CD14-positive monocyte (primary cell): ENCODE data around the gene ZNF414. TPM values are rescaled to one million over a fixed set of nuclear protein-coding genes. Genes with fewer than 3 reads are reported as not detected.
A peak's percentile ranks its signal among the peaks of the same experiment; 100 is the strongest.

ENCODE experiments used
- DNase-seq, 3 donors: peaks; one replicate each; pipeline ENCODE4 v3.0.0-alpha.2; 2011 to 2022
- H2AFZ ChIP-seq: 2 replicates; pipeline ENCODE4 v1.6.0; 2012; ENCODE audit warnings: mild to moderate bottlenecking, low read depth, low read length, inconsistent platforms; ENCODE audit not compliant: insufficient read depth, poor library complexity, severe bottlenecking
- H3K27ac ChIP-seq, 2 donors: 1 replicate in 1 of 2; 2 replicates in 1 of 2; pipeline ENCODE4 v1.5.1; 2012 to 2013; ENCODE audit warnings: low read length in 2 of 2, control low read depth in 1 of 2, inconsistent platforms in 1 of 2, low read depth in 1 of 2, mild to moderate bottlenecking in 1 of 2
- H3K27me3 ChIP-seq, 2 donors: one replicate each; pipeline versions ENCODE4 v1.6.0 to v1.6.1; 2011 to 2013; ENCODE audit warnings: low read length in 2 of 2; ENCODE audit not compliant: control insufficient read depth in 2 of 2, insufficient read depth in 2 of 2
- H3K36me3 ChIP-seq, 2 donors: replicated peaks in 1 of 2; 1 replicate in 1 of 2; 2 replicates in 1 of 2; pipeline versions ENCODE4 v1.5.1 to v1.6.1; 2012 to 2013; ENCODE audit warnings: low read length in 2 of 2, control low read depth in 1 of 2, inconsistent platforms in 1 of 2, mild to moderate bottlenecking in 1 of 2; ENCODE audit not compliant: insufficient read depth in 2 of 2, control insufficient read depth in 1 of 2
- H3K4me1 ChIP-seq, 2 donors: 1 replicate in 1 of 2; 2 replicates in 1 of 2; pipeline versions ENCODE4 v1.5.1 to v1.6.1; 2012 to 2013; ENCODE audit warnings: low read length in 2 of 2, control low read depth in 1 of 2, inconsistent platforms in 1 of 2, mild to moderate bottlenecking in 1 of 2, moderate library complexity in 1 of 2; ENCODE audit not compliant: insufficient read depth in 2 of 2, control insufficient read depth in 1 of 2
- H3K4me2 ChIP-seq: replicated peaks from 2 replicates; pipeline ENCODE3; 2012; ENCODE audit warnings: low read length, moderate library complexity, mild to moderate bottlenecking; ENCODE audit not compliant: poor library complexity, severe bottlenecking; ENCODE audit errors: extremely low read depth
- H3K4me3 ChIP-seq, 3 experiments: fragments of 200-600 bp in 1 of 3; sonication (generic) in 1 of 3; replicated peaks in 1 of 3; 1 replicate in 2 of 3; 2 replicates in 1 of 3; pipeline ENCODE4 v1.5.1; 2011 to 2013; ENCODE audit warnings: low read length in 3 of 3, mild to moderate bottlenecking in 3 of 3, control low read depth in 2 of 3, low read depth in 2 of 3, inconsistent platforms in 1 of 3, moderate library complexity in 1 of 3
- H3K79me2 ChIP-seq: 2 replicates; pipeline ENCODE4 v1.6.0; 2012; ENCODE audit warnings: mild to moderate bottlenecking, control low read depth, inconsistent platforms, low read length, moderate library complexity; ENCODE audit not compliant: insufficient read depth
- H3K9ac ChIP-seq: 2 replicates; pipeline ENCODE4 v1.6.0; 2017; ENCODE audit warnings: low read length, mild to moderate bottlenecking; ENCODE audit not compliant: insufficient read depth, poor library complexity, severe bottlenecking
- H3K9me3 ChIP-seq, 2 donors: replicated peaks in 1 of 2; 1 replicate in 1 of 2; 2 replicates in 1 of 2; pipeline versions ENCODE4 v1.5.1 to v1.6.1; 2012 to 2013; ENCODE audit warnings: low read length in 2 of 2, control low read depth in 1 of 2; ENCODE audit not compliant: control insufficient read depth in 1 of 2, insufficient read depth in 1 of 2
- H4K20me1 ChIP-seq: 2 replicates; pipeline ENCODE4 v1.6.0; 2012; ENCODE audit warnings: mild to moderate bottlenecking, low read length, control low read depth, moderate library complexity; ENCODE audit not compliant: insufficient read depth
- H3K27ac Mint-ChIP-seq, 7 donors: one replicate each; pipeline ENCODE4 v1.8.0; 2020; ENCODE audit warnings: mild to moderate bottlenecking in 7 of 7, mixed read lengths in 7 of 7, moderate library complexity in 6 of 7, inconsistent platforms in 2 of 7
- H3K27me3 Mint-ChIP-seq, 3 donors: one replicate each; pipeline ENCODE4 v1.8.0; 2021 to 2022; ENCODE audit warnings: low read depth in 3 of 3, mild to moderate bottlenecking in 3 of 3, mixed read lengths in 3 of 3, moderate library complexity in 3 of 3, inconsistent platforms in 1 of 3
- H3K36me3 Mint-ChIP-seq, 2 donors: one replicate each; pipeline ENCODE4 v1.8.0; 2020; ENCODE audit warnings: mixed read lengths in 2 of 2, inconsistent platforms in 1 of 2, mild to moderate bottlenecking in 1 of 2
- H3K4me1 Mint-ChIP-seq: one replicate; pipeline ENCODE4 v1.8.0; 2020; ENCODE audit warnings: mild to moderate bottlenecking, mixed read lengths
- H3K4me3 Mint-ChIP-seq, 2 donors: one replicate each; pipeline ENCODE4 v1.8.0; 2020; ENCODE audit warnings: mild to moderate bottlenecking in 2 of 2, mixed read lengths in 2 of 2, moderate library complexity in 1 of 2
- H3K9me3 Mint-ChIP-seq, 7 donors: one replicate each; pipeline ENCODE4 v1.8.0; 2020 to 2022; ENCODE audit warnings: mixed read lengths in 7 of 7, mild to moderate bottlenecking in 6 of 7, moderate library complexity in 6 of 7, inconsistent platforms in 2 of 7
- WGBS: methylation state at CpG from one replicate; pipeline ENCODE4 v1.1.5; 2013; ENCODE audit warnings: missing lambda C conversion rate; ENCODE audit not compliant: insufficient coverage; 5-methylcytosine and 5-hydroxymethylcytosine counted together
- intact Hi-C, 2 donors: fragments of 100-400 bp; cut with micrococcal nuclease; formaldehyde crosslinking; loops; one replicate each; pipeline versions ENCODE4 v1.15.0 to v1.15.1; 2023
- polyA plus RNA-seq, 3 donors: library from polyadenylated mRNA; depleted of rRNA in 1 of 3; unstranded in 2 of 3; stranded (reverse) in 1 of 3; fragments of 300-500 nt in 2 of 3; fragments of >200 nt in 1 of 3; fragmentation: Illumina TruSeq in 2 of 3; gene quantifications; 1 replicate in 2 of 3; 2 replicates in 1 of 3; pipeline ENCODE4 v1.2.3, GENCODE V29; 2012 to 2021
- TF ChIP-seq, protein P1 (sequence below): fragments of 200-600 bp; IDR thresholded peaks from one replicate; pipeline ENCODE4 v1.8.0; 2022; ENCODE audit warnings: antibody characterized with exemption, mild to moderate bottlenecking

Gene ZNF414
- polyA plus RNA-seq, 3 donors: 4.1 to 21.1 (median 4.7) TPM

DNA sequence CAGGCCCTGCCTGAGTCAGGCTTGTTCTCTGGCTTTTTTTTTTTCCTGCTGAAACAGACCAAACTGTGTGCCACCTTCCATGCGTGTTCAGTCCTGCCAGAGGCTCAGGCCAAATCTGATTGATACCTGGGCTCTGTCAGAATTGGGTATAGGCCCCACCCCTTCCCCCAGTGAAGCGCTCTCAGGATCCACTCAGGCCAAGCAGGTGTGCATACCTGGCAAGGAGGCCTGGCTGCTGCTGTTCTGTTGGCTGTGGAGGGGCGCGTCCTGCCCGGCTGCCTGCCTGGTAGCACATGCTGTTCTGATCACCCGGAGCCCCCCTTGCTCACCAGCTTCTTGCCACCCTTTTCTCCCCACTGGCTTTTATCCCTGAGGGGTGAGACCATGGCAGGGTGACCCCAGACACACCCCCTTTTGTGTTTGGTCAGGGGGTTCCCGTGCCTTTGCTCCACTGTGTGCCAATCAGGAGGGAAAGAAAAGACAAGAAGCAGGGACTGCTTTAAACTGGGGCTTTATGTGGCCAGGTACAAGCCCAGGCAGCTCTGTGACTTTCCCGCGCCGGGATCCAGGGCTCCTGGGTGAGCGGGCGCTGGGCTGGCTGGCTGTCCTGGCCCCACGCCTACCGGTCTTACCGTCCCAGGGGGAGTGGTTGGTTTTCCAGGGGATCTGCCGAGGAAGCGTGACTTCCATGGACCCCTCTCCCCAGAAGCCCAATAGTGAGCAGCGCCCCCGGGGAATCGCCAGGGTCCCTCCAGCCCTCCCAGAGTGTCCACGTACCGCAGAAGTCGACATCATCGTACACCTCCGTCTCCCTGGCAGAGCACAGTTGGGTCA, 24.2 kb downstream of the ZNF414 start:
- TF ChIP-seq, protein P1, sequence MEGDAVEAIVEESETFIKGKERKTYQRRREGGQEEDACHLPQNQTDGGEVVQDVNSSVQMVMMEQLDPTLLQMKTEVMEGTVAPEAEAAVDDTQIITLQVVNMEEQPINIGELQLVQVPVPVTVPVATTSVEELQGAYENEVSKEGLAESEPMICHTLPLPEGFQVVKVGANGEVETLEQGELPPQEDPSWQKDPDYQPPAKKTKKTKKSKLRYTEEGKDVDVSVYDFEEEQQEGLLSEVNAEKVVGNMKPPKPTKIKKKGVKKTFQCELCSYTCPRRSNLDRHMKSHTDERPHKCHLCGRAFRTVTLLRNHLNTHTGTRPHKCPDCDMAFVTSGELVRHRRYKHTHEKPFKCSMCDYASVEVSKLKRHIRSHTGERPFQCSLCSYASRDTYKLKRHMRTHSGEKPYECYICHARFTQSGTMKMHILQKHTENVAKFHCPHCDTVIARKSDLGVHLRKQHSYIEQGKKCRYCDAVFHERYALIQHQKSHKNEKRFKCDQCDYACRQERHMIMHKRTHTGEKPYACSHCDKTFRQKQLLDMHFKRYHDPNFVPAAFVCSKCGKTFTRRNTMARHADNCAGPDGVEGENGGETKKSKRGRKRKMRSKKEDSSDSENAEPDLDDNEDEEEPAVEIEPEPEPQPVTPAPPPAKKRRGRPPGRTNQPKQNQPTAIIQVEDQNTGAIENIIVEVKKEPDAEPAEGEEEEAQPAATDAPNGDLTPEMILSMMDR: no peak
- Histone ChIP-seq H3K27ac (peak overlapping the region; percentile 92 to 93), H3K79me2 (peaks cover 70% of the 10 kb centered on the region), H3K4me2 (no peak overlapping the region), H4K20me1 (peaks cover 30% of the 10 kb centered on the region), H3K9ac (no peak overlapping the region), H3K4me1 (peaks cover 97 to 100% of the 10 kb centered on the region in 2 donors), H3K4me3 (no peak overlapping the region), H3K27me3 (no peaks in the 10 kb centered on the region), H3K36me3 (peaks cover 66 to 71% of the 10 kb centered on the region in 2 donors), H3K9me3 (no peaks in the 10 kb centered on the region), H2AFZ (no peak overlapping the region)
- intact Hi-C loops: loop anchor here in 1 of 2 donors (5.0 kb wide), 1 partner anchor 78 kb away; no protein-coding TSS in a partner anchor
- H3K4me1 Mint-ChIP-seq: peaks cover 86% of the 10 kb centered on the region
- H3K36me3 Mint-ChIP-seq: peaks cover 69 to 93% of the 10 kb centered on the region in 2 donors
- no peak for DNase-seq
- H3K9me3 Mint-ChIP-seq: peaks cover 0 to 2% (median 0%) of the 10 kb centered on the region in 7 donors
- peak overlapping the region; percentile 76 to 99 (median 97) for H3K27ac Mint-ChIP-seq
- 89% methylated on average over 14 of the region's 25 CpGs for WGBS
- H3K4me3 Mint-ChIP-seq: no peak overlapping the region
- H3K27me3 Mint-ChIP-seq: peaks cover 0 to 2% (median 2%) of the 10 kb centered on the region in 3 donors

DNA sequence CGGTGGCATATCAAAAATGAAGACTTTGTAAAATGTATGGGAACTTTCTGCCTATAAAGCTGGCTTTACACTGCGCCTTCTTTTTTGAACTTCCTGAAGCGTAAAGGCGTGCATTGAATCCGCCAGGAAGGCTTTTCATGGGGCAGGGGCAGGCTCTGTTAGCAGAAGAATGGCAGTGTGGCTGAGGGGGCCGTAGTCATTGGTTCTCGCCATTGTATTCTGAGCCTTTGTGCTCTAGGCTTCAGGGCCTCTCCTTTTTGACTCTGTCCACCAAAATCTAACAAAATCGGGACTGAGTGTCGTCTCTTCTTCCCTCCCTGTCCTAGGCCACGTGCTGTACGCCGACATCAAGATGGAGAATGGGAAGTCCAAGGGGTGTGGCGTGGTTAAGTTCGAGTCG, 25.6 kb downstream of the ZNF414 start:
- Mint-ChIP-seq H3K36me3 (peaks cover 75 to 94% of the 10 kb centered on the region in 2 donors), H3K4me1 (peaks cover 85% of the 10 kb centered on the region), H3K27me3 (peaks cover 0 to 6% (median 2%) of the 10 kb centered on the region in 3 donors), H3K27ac (peak overlapping the region; percentile 97 to 99 (median 98)), H3K4me3 (peak overlapping the region in 1 of 2 donors; percentile 40), H3K9me3 (peaks cover 0 to 8% (median 7%) of the 10 kb centered on the region in 7 donors)
- TF ChIP-seq, protein P1: no peak
- H4K20me1 ChIP-seq: peaks cover 40% of the 10 kb centered on the region
- H3K27me3 ChIP-seq: no peaks in the 10 kb centered on the region
- 61% methylated on average over 5 of the region's 15 CpGs for WGBS
- peaks cover 0 to 6% of the 10 kb centered on the region in 2 donors for H3K9me3 ChIP-seq
- DNase-seq: no peak
- H3K79me2 ChIP-seq: peaks cover 61% of the 10 kb centered on the region
- no peak overlapping the region for H2AFZ ChIP-seq
- H3K9ac ChIP-seq: no peak overlapping the region
- H3K36me3 ChIP-seq: peaks cover 72 to 77% of the 10 kb centered on the region in 2 donors
- intact Hi-C loops: loop anchor here in 1 of 2 donors (5.0 kb wide), 1 partner anchor 79 kb away; no protein-coding TSS in a partner anchor
- H3K27ac ChIP-seq: peak overlapping the region; percentile 92 to 93
- H3K4me1 ChIP-seq: peaks cover 94 to 98% of the 10 kb centered on the region in 2 donors
- H3K4me3 ChIP-seq: peak overlapping the region in 1 of 3 experiments; percentile 29
- peak overlapping the region; percentile 55 for H3K4me2 ChIP-seq
